HG03066 (cell line): ENCODE measurements around the gene PSMB3.
"Not testable (repeated sequence)": the region's sequence is repeated elsewhere in the genome, so short reads cannot be mapped to it uniquely, and the experiment has no call there.

Source experiments
- ATAC-seq: cut with Tn5 transposase; IDR thresholded peaks from one replicate; pipeline ENCODE4 v1.9.1; 2021; ENCODE audit warnings: low read depth; ENCODE audit not compliant: unreplicated experiment

PSMB3 gene

DNA sequence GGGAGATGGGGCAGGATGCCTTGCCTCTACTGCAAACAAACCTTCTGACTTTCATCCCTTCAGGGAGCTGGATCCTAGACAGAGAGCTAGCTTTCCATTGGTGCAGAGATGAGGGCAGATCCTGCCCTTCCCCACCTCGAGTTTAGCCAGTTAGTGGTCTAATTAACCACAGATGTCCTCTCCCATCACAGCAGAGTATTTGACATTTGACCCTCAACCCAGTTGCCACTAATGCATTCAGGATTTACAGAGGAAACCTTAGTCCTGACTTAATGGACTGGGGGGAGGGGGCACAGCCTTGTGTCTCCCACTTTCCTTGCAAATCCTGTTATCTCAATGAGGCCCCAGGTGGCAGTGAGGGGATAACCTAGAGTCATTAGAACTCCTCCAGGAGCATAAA, 36.6 kb downstream of the PSMB3 start:
- ATAC-seq, result no peak

DNA sequence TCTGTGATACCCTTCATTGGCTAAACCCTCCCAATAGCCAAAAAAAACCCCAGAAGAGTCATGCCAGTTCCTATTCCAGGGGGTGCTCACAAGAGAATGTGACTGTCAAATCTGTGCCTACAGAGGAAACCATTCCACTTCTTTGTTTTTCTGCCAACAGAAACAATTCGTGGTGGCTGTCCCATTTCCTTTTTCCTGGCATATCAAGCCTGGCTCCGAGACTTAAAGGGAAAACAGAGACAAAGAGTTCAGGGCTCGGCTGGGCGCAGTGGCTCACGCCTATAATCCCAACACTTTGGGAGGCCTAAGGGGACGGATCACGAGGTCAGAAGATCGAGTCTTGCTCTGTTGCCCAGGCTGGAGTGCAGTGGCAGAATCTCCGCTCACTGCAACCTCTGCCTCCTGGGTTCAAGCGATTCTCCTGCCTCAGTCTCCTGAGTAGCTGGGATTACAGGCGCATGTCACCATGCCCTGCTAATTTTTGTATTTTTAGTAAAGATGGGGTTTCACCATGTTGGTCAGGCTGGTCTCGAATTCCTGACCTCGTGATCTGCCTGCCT, 37.7 kb downstream of the PSMB3 start:
- ATAC-seq, result not testable (repeated sequence)

DNA sequence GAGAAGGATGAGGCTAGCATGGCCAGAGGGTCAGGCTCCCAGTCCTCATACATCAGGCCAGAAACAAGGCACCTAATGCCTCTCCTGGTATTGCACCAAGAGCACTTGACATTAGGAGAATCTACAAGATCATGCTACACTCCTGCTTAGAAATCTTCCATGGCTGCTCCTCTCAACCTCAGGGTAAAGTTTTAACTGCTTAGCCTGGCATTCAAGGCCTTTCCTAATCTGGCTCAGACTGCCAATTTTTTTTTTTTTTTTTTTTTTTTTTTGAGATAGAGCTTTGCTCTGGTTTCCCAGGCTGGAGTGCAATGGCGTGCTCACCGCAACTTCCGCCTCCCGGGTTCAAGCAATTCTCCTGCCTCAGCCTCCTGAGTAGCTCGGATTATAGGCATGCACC, 38.6 kb downstream of the PSMB3 start:
- no peak for ATAC-seq

DNA sequence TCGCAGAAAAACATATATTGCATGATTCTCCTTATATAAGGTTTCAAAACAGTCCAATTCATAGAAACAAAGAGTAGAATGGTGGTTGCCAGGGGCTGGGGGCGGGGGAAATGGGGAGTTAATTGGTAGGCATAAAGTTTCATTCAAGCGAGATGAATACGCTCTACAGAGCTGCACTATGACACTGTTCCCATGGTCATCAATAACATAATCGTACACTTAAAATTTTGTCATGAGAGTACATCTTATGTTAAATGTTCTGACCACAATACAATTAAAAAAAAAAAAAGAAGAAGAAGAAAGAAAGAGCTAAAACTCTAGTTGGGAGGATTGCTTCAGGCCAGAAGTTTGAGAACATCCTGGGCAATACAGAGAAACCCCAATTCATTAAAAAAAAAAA, 41.7 kb downstream of the PSMB3 start:
- ATAC-seq, result no peak

DNA sequence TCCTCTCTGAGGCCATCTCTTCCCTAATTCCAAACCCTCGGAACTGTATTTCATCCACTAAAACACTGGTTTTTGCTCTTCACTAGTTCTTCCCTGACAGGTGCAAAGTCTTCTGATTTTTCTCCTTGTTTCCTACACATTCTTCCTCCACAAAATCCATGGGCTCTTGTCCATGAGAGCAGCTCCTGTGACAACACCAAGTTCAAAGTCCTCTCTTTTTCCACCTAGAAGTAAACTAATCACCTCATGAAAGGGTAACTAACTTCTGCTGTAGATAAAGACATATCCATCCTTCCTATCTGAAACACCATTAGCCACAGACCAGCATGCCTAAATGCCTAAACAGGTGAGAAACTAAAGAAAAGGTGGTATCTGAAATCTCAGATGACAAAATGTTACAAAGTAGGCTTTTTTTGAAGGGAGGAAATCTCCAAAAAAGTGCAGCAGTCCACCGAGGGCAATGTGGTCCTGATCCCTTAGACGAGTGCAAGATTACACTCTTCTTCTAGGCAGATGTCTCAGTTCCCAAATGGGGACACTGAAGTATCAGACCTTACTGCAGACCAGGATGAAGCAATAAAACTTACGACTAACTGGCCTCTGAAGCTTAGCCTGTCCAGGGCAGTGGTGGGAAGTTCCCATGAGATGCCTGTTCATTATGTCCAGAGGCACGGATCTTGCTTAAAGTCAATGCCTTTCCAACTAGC, 44.1 kb downstream of the PSMB3 start:
- no peak for ATAC-seq

DNA sequence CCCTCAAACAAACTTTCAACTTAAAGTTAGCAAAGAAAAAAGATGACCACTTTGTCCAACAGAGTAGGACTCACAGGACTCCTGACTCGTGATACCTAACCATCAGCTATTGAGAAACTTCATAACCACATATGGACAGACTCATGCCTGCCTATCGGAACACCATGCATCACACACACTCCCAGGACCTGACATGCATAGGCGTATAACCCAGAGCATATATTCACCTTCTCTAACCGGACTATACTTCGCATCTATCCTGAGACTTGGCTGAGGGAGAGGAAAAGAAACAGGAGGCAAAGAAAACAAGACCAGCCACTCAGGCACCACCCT, 44.6 kb downstream of the PSMB3 start:
- no peak for ATAC-seq

DNA sequence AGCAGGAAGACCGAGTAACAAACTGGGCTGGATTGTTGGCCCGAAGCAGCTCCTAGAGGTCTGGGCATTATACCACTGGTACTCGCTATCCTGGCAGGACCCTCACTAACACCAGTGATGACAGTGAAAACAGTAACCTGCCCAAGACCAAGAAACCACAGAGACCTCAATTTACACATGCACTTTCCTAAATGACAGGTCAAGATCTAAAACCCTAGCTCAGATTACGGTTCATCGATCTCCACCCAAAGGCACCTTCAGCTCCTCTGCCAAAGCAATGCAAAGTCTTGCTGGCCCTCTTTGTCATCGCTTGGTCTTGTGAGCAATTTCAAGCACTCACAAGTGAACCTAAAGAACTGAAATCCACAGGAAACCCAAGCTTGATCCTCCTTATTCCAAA, 45.3 kb downstream of the PSMB3 start:
- ATAC-seq, result no peak

DNA sequence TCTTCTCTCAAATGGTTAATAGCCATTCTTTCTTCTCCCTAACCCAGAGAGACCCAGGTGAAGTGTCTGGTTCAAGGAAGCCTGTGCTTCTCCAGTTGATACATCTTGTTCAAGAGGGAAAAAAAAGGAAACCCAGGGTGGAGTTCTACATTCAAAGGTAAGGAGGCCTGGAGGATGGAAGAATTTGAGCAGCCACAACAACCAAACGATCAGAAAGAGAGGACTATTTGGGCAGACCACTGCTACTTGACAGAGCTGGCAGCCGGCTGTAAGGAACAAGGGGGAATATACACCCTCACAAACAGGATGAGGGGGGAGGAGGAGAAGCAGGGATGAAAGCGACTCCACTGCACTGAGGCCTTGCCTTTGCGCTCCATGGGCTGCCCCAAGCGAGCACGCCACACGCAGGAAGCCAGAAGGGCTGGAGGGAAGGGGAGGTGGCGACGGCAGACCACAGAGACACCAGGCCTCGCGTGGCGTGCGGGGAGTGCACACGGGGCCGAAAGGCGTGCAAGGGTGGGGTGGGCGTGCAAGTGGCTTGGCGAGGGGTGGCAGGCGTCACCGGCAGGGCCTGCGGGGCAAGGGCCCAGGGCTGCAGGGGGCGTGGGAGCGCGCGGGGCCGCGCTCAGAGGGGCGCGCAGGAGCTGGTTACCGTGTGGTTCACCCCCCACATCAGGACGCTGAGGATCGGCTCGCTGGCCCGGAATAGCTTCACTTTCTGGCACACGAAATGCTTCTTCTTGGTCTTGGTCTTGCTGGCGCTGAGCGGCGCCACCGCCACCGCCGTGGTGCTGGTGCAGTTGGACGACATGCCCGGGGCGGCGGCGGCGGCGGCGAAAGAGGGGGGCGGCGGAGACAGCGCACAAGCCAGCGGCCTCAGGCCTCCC, 46.3 kb downstream of the PSMB3 start:
- peak; percentile 20 for ATAC-seq

DNA sequence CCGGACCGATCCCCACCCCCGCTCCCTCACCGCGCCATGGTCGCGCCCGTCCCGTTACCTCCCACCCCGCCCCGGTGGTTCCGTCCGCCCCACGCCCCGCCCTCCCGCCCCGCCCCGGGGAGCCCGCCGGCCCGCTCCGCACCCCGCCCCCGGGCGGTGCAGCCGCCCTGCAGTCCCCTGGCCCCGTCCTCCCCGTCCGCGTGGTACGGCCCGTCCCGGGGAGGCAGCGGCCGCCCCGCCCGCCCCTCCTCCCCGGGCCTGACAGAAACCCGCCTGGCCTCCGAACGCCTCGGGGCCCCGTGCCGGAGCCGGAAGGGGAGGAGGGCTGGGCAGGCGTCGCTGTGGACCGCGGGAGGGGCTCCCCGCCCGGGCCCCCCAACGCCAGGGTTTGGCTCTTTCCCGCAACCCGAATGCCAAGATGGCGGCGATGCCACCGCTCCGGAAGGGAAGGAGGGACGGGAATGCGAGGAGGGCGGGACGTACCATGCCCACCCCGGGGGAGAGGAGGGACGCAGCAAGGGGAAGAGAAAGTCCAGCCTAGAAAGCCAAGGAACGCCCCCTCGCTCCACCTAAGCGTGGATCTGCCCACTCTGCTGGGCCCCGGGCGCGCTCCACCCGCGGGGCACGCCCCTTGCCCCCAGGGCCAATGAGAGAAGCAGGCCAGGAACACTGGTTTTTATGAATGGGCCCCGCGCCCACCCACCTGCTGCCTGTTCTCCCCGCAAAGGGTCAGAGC, 47.1 kb downstream of the PSMB3 start, which contains the start of gene PIP4K2B:
PIP4K2B (minus strand) TSS at position 56 of the 736 bp plus-strand sequence. CDS start 132 bp downstream, outside the sequence.
- ATAC-seq, result peak; percentile 79

DNA sequence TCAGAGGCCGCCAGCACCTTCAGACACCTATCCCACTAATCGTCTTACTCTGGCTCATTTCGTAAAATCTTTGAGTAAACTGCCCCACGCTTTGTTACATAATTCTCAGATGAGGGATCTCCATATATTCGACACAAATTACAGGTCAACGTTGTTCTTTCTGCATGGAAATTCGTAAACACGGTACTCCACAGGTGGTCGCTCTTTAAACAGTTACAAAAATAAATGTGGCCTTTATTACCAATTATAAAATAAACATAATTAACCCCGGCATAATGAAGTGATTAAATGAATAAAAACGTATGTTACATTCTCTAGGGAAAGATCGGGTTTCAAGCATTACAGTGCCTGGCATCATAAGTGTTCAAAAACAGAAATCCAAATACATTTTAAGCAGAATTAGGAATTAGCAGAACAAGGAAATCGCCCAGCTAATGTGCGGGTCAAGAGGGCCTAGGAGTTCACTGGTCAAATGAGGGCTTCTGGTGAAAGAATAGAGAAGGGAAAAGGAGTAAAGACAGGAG, 47.8 kb downstream of the PSMB3 start:
- ATAC-seq, result no peak

DNA sequence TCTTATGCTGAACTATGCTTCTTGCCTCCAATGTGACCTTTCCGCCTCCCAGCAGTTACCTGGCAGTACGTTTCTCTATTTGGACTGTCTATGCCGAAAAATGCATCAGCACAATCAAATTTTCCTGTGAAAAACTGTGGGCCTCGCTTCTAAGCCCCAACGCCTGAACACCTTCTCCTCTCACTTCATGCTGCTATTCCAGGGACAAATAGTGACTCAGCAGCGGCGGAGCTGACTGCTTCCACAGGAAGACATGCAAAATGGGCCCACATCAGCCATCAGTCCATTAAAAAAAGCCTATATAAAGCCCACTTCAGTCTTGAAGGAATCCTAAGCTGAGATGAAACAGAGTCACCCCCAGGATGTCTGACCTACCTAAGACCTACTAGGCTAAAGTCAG, 57.3 kb downstream of the PSMB3 start:
- no peak for ATAC-seq
